Gastroesophageal sphincter (tissue), 4 donors: ENCODE results near the gene RNF19B. TPM values are rescaled to one million over a fixed set of nuclear protein-coding genes. Genes with fewer than 3 reads are reported as not detected.

Source experiments
- ATAC-seq: fragments of 150-250 bp; one replicate; pipeline ENCODE4 v1.9.1; 2016; ENCODE audit warnings: mild to moderate bottlenecking, moderate library complexity
- H3K27ac ChIP-seq, 4 donors: fragments of 200-600 bp; sonication (generic) in 3 of 4; 1 replicate in 3 of 4; 2 replicates in 1 of 4; pipeline ENCODE4 v1.5.1; 2016 to 2019
- H3K27me3 ChIP-seq: fragments of 200-600 bp; sonication (generic); one replicate; pipeline ENCODE4 v1.5.1; 2019
- H3K36me3 ChIP-seq, 2 donors: fragments of 200-600 bp; sonication (generic); one replicate each; pipeline ENCODE4 v1.5.1; 2019; ENCODE audit warnings: control low read depth in 1 of 2
- H3K4me1 ChIP-seq, 3 donors: fragments of 200-600 bp; sonication (generic); 1 replicate in 2 of 3; 2 replicates in 1 of 3; pipeline ENCODE4 v1.5.1; 2016 to 2019; ENCODE audit warnings: control low read depth in 2 of 3
- H3K4me3 ChIP-seq, 2 donors: fragments of 200-600 bp; sonication (generic); one replicate each; pipeline ENCODE4 v1.5.1; 2019; ENCODE audit warnings: mild to moderate bottlenecking in 1 of 2, moderate library complexity in 1 of 2
- H3K9me3 ChIP-seq, 3 donors: fragments of 200-600 bp; sonication (generic); one replicate each; pipeline ENCODE4 v1.5.1; 2017 to 2019; ENCODE audit warnings: control low read depth in 2 of 3
- EP300 ChIP-seq: sonication (generic); formaldehyde crosslinking; IDR thresholded peaks from one replicate; pipeline ENCODE4 v1.6.1; 2017; ENCODE audit warnings: antibody characterized with exemption, mild to moderate bottlenecking
- POLR2A ChIP-seq, 2 donors: fragments of 450-650 bp; IDR thresholded peaks; one replicate each; pipeline ENCODE4 v1.6.1; 2017; ENCODE audit warnings: antibody characterized with exemption in 2 of 2, mild to moderate bottlenecking in 2 of 2, moderate library complexity in 1 of 2
- POLR2AphosphoS5 ChIP-seq: sonication (generic); formaldehyde crosslinking; IDR thresholded peaks from one replicate; pipeline ENCODE4 v1.6.1; 2017; ENCODE audit warnings: antibody characterized with exemption
- WGBS, 2 donors: methylation state at CpG; one replicate each; pipeline ENCODE4 v1.1.5; 2018; ENCODE audit warnings: low coverage in 1 of 2; 5-methylcytosine and 5-hydroxymethylcytosine counted together
- total RNA-seq, 4 donors: library from RNA; depleted of rRNA; stranded (reverse); fragments of >200 nt; gene quantifications; one replicate each; pipeline ENCODE4 v1.1.0, GENCODE V29; 2016
- TF ChIP-seq, protein P1 (sequence below), 4 experiments: fragments of 200-600 bp in 2 of 4; fragments of 450-650 bp in 2 of 4; sonication (generic) in 1 of 4; IDR thresholded peaks; one replicate each; pipeline ENCODE4 v1.5.1; 2017 to 2019; ENCODE audit warnings: antibody characterized with exemption in 4 of 4, mild to moderate bottlenecking in 2 of 4, moderate library complexity in 2 of 4

The RNF19B gene
- total RNA-seq, 4 donors from 2014 or later = 19.5 to 25.2 (median 21.8) TPM

DNA sequence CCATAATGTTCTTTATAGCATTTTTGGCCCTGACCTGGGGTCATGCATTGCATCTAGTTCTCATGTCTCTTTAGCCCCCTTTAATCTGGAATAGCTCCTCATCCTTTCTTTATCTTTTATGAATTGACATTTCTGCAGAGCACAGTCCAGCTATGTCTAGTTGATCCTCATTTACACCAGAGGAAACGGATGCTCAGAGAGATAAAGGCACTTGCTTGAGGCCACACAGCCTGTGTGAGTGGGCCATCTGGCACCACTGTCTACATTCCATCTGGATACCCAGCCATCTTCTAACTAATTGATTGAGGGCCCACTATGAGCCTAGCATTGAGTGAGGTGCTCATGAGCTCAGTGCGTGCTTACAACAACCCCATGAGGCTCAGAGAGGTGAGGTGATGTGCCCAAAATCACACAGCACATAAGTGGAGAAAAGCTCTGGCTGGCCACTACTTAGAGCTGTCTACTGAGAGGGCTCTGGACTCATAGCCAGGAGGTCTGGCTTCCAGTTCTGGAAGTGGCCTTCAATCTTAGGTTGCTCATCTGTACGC lies 74.8 kb downstream of the RNF19B start:
- Histone ChIP-seq H3K27ac (no peak overlapping the region), H3K4me3 (no peak overlapping the region), H3K9me3 (no peaks in the 10 kb centered on the region), H3K36me3 (no peaks in the 10 kb centered on the region), H3K27me3 (peaks cover 93% of the 10 kb centered on the region), H3K4me1 (peaks cover 0 to 33% (median 13%) of the 10 kb centered on the region in 3 donors)
- ATAC-seq = no peak
- WGBS, 2 donors = 83 to 100% methylated on average over 1 of the region's 3 CpGs
- TF ChIP-seq EP300 (no peak), POLR2AphosphoS5 (no peak), POLR2A (IDR thresholded peaks at IDR 0.05) (no peak)
- TF ChIP-seq, protein P1, sequence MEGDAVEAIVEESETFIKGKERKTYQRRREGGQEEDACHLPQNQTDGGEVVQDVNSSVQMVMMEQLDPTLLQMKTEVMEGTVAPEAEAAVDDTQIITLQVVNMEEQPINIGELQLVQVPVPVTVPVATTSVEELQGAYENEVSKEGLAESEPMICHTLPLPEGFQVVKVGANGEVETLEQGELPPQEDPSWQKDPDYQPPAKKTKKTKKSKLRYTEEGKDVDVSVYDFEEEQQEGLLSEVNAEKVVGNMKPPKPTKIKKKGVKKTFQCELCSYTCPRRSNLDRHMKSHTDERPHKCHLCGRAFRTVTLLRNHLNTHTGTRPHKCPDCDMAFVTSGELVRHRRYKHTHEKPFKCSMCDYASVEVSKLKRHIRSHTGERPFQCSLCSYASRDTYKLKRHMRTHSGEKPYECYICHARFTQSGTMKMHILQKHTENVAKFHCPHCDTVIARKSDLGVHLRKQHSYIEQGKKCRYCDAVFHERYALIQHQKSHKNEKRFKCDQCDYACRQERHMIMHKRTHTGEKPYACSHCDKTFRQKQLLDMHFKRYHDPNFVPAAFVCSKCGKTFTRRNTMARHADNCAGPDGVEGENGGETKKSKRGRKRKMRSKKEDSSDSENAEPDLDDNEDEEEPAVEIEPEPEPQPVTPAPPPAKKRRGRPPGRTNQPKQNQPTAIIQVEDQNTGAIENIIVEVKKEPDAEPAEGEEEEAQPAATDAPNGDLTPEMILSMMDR (IDR thresholded peaks at IDR 0.05) = no peak

DNA sequence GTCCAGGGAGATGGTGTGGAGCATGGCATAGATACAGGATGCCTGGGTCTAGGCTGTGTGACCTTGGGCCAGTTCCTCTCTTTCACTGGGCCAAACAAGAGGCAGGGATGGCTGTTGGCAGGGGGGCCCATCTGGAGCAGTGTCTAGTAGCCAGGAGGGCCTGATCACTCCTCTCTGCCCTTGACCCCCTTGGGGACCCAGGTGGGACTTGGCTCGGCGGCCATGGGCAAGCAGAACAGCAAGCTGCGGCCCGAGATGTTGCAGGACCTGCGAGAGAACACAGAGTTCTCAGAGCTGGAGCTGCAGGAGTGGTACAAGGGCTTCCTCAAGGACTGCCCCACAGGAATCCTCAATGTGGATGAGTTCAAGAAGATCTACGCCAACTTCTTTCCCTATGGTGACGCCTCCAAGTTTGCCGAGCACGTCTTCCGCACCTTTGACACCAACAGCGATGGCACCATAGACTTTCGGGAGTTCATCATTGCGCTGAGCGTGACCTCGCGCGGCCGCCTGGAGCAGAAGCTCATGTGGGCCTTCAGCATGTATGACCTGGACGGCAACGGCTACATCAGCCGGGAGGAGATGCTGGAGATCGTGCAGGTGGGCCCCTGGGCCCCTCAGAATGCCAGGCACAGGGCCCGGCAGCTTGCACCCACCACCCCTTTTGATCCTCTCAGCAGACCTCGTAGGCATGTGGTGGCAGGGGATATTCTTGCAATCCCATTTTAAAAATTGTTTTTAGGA lies 75.8 kb downstream of the RNF19B start:
- Histone ChIP-seq H3K27ac (no peak overlapping the region), H3K4me3 (no peak overlapping the region), H3K4me1 (peaks cover 0 to 29% (median 12%) of the 10 kb centered on the region in 3 donors), H3K9me3 (no peaks in the 10 kb centered on the region), H3K27me3 (peaks cover 98% of the 10 kb centered on the region), H3K36me3 (no peaks in the 10 kb centered on the region)
- WGBS, 2 donors = 100% methylated on average over 1 of the region's 24 CpGs
- TF ChIP-seq, protein P1 (IDR thresholded peaks at IDR 0.05) = no peak
- no peak for TF ChIP-seq POLR2A (IDR thresholded peaks at IDR 0.05)
- no peak for ATAC-seq

DNA sequence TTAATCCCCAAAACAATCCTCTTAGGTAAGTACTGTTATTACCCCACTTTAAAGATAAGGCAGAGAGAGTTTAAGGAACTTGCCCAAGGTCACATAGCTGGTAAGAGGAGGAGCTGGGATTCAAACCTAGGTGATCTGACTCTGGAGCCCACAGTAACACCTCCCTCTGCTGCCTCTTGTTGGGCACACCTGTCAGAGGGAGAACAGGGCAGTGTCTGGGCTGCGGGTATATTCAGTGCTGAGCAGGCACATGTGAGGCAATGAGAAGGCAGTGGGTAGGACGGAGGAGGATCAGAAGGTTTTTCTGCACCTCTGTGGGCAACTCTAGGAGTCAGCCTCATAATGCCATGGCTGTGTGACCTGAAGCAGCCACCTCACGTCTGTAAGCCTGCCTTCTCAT lies 76.5 kb downstream of the RNF19B start:
- no peak overlapping the region for H3K4me3 ChIP-seq
- TF ChIP-seq POLR2AphosphoS5 = no peak
- TF ChIP-seq, protein P1 (IDR thresholded peaks at IDR 0.05) = no peak
- no peak for TF ChIP-seq POLR2A (IDR thresholded peaks at IDR 0.05)
- TF ChIP-seq EP300 = no peak
- H3K27ac ChIP-seq = no peak overlapping the region
- peaks cover 0 to 22% (median 10%) of the 10 kb centered on the region in 3 donors for H3K4me1 ChIP-seq
- WGBS, 2 donors = 40 to 56% methylated on average over 1 to 2 of the region's 3 CpGs
- H3K9me3 ChIP-seq = no peaks in the 10 kb centered on the region
- H3K36me3 ChIP-seq = no peaks in the 10 kb centered on the region
- ATAC-seq = no peak
- H3K27me3 ChIP-seq = peaks cover 94% of the 10 kb centered on the region

DNA sequence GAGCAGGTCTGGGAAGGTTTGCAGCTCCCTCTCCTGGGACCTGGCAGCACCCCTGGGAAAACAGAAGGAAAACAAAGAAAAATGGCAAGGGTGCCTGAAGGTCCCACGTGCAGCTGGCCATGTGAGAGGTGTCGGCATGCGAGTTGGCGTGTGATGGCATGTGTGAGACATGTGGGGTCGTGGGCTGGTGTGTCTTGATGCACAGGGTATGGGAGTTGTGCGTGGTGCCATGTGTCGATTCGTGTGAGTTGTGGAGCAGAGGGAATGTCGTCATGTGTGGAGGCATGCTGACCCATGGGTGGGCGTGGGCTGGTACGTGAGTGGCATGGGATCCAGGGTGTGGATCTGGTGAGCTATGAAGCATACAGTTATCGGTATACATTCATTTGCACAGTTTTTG lies 77.0 kb downstream of the RNF19B start:
- ATAC-seq = no peak
- Histone ChIP-seq H3K36me3 (no peaks in the 10 kb centered on the region), H3K27ac (no peak overlapping the region), H3K4me1 (peaks cover 0 to 19% (median 7%) of the 10 kb centered on the region in 3 donors), H3K4me3 (no peak overlapping the region), H3K27me3 (peaks cover 89% of the 10 kb centered on the region), H3K9me3 (no peaks in the 10 kb centered on the region)
- TF ChIP-seq POLR2AphosphoS5 = no peak
- 66 to 73% methylated on average over 7 to 12 of the region's 12 CpGs for WGBS, 2 donors

DNA sequence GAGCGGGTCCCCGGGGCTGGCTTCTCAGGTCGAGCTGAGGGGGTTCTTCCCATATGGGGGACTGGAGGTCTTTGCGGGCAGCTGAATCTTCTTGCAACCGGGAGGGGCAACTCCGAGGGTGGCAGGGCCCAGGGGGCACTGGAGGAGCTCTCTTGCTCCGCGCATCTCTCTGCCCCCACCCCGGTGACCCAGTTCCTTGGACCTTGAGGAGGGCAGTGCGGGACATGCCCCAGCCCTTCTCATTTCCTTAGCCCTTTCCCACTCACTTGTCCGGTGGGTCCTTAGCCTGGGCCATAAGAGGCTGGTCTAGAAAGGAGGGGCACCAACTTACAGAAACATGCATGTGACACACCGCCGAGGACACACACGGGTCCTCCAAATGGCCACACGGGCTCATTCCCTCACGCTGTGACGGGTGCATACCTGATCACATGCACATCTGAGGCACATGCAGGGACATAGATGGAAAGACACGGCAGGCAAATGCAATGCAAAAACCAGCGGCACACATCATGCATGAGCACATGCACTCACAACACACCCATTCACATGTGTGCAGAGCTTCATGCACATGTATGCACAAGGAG lies 77.7 kb downstream of the RNF19B start:
- TF ChIP-seq, protein P1 (IDR thresholded peaks at IDR 0.05) = no peak
- TF ChIP-seq EP300 (no peak), POLR2AphosphoS5 (no peak), POLR2A (IDR thresholded peaks at IDR 0.05) (no peak)
- no peak overlapping the region for H3K4me3 ChIP-seq

More for the DNA sequence above, 77.7 kb downstream of the RNF19B start:
- WGBS, 2 donors = 22 to 53% methylated on average over 3 to 6 of the region's 19 CpGs
- H3K4me1 ChIP-seq = peaks cover 0 to 23% (median 11%) of the 10 kb centered on the region in 3 donors
- H3K9me3 ChIP-seq = no peaks in the 10 kb centered on the region
- no peaks in the 10 kb centered on the region for H3K36me3 ChIP-seq
- no peak for ATAC-seq
- peaks cover 82% of the 10 kb centered on the region for H3K27me3 ChIP-seq
- no peak overlapping the region for H3K27ac ChIP-seq

Other genes starting within 250 kb of the RNF19B start
- 10 to 100 TPM; 29.1 to 54.1 (median 46.0) TPM for gene YARS1, start 147.5 kb downstream of the RNF19B start, total RNA-seq
- gene S100PBP, start 147.2 kb downstream of the RNF19B start, total RNA-seq = 10 to 100 TPM; 25.4 to 46.9 (median 29.8) TPM
- 10 to 100 TPM in 2 of 4 donors, 1 to 10 TPM in 2; 7.3 to 11.3 (median 8.9) TPM for gene FNDC5, start 93.9 kb downstream of the RNF19B start, total RNA-seq
- under 1 TPM in 1 of 4 donors, not detected in 3; 0.58 TPM for gene HPCA, start 78.3 kb downstream of the RNF19B start, total RNA-seq
- gene TMEM54, start 63.4 kb downstream of the RNF19B start, total RNA-seq = 100 to 1,000 TPM in 2 of 4 donors, 10 to 100 TPM in 2; 71.5 to 138 (median 101) TPM
- 100 to 1,000 TPM in 2 of 4 donors, 10 to 100 TPM in 2; 88.9 to 115 (median 97.1) TPM for gene AK2, start 72.1 kb upstream of the RNF19B start, total RNA-seq
- 1 to 10 TPM in 3 of 4 donors, under 1 TPM in 1; 0.31 to 6.4 (median 2.8) TPM for gene AZIN2, start 116.3 kb upstream of the RNF19B start, total RNA-seq
- gene TRIM62, start 217.2 kb upstream of the RNF19B start, total RNA-seq = 1 to 10 TPM; 4.0 to 9.0 (median 5.5) TPM